AG10803 (cell line): ENCODE measurements around the gene VAC14.

Source experiments
- DNase-seq: peaks from one replicate; pipeline ENCODE4 v3.0.0; 2010; ENCODE audit warnings: low read depth
- H3K4me3 ChIP-seq: 2 replicates; pipeline ENCODE4 v1.5.1; 2011; ENCODE audit warnings: mild to moderate bottlenecking, low read length, control low read depth
- CTCF ChIP-seq: conservative IDR thresholded peaks from 2 replicates; pipeline ENCODE4 v1.5.1; 2011; ENCODE audit warnings: mild to moderate bottlenecking, low read length, control low read depth, inconsistent platforms

VAC14 gene

GRCh38 chr16:70661534-70661917, 139.4 kb downstream of the VAC14 start:
- no peak for TF ChIP-seq CTCF
- DNase-seq = no peak
- H3K4me3 ChIP-seq = no peak overlapping the region

- no peak overlapping the region for H3K4me3 ChIP-seq
- TF ChIP-seq CTCF = no peak
- peak; percentile 39 for DNase-seq
These were observed 140.1 kb downstream of the VAC14 start for GRCh38 chr16:70660672-70661350.

GRCh38 chr16:70659953-70660671, 140.8 kb downstream of the VAC14 start:
- TF ChIP-seq CTCF = no peak
- no peak overlapping the region for H3K4me3 ChIP-seq
- no peak for DNase-seq

- TF ChIP-seq CTCF = no peak
- no peak for DNase-seq
- H3K4me3 ChIP-seq = no peak overlapping the region
These were observed 141.4 kb downstream of the VAC14 start for GRCh38 chr16:70659546-70659945.

GRCh38 chr16:70658921-70659320, 142.0 kb downstream of the VAC14 start:
- TF ChIP-seq CTCF = no peak
- no peak for DNase-seq
- no peak overlapping the region for H3K4me3 ChIP-seq

DNA sequence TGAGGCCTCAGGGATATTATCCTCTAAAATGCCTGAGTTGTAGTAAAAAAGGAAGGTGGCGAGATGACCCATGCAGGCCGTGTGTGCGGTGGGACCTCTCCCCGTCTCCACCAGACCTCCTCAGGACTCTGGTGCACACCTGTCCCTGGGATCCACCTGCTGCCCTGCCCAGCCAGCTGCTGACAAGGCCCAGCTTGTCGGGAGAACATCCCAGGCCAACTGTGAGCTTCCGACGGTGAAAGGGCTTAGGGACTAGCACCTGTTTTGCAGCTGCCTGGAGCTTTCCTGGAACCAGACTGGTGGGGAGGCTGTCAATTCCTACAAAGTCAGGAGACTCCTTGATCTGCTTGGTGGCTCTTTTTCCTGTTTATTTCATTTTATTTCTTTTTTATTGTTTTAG, 143.0 kb downstream of the VAC14 start:
- no peak for TF ChIP-seq CTCF
- H3K4me3 ChIP-seq = no peak overlapping the region
- no peak for DNase-seq

GRCh38 chr16:70656712-70657263, 144.2 kb downstream of the VAC14 start:
- no peak for TF ChIP-seq CTCF
- no peak for DNase-seq
- H3K4me3 ChIP-seq = no peak overlapping the region
